AG08395 (cell line): ENCODE measurements around the gene CD163.
"Not testable (repeated sequence)": the region's sequence is repeated elsewhere in the genome, so short reads cannot be mapped to it uniquely, and the experiment has no call there.

ENCODE experiments used
- DNase-seq: peaks from one replicate; pipeline ENCODE4 v3.0.0; 2012; ENCODE audit warnings: mixed read lengths, low spot score

CD163 gene

DNA sequence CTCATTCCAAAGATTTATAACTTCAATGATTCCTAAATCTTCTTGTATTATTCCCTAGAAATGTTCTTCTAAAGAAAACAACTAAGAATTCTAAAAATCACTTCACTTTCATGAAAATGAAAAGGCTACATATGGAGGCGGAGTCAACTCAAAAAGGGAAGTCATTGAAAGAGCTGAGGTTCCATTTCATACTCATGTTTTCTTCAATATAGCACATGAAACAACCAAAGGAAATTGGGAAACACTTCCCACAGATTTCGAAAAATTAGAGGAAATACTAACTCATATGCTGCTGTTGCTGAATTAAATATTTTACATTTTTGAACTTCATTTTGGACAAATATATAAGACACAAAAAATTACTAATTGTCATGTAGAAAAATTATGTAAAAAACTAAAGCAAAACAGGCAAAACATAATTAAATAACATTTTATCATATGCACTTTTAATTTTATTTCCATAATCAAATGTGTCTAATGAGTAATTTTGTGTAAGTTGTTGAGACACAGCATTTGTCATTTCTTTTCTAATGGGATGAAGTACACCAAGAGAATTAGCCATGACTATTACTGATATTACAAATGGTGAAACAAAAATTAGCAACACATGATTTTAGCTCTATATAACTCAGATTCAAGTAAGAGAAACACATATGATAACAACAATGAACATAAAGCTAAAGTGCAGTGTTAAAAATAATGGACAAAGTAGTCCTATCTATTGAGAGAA lies at the start of gene CD163:
TSS of gene CD163 (minus strand) at position 92 of the 730 bp plus-strand sequence. CDS start at position 5, 87 bp downstream.
- DNase-seq, result no peak

DNA sequence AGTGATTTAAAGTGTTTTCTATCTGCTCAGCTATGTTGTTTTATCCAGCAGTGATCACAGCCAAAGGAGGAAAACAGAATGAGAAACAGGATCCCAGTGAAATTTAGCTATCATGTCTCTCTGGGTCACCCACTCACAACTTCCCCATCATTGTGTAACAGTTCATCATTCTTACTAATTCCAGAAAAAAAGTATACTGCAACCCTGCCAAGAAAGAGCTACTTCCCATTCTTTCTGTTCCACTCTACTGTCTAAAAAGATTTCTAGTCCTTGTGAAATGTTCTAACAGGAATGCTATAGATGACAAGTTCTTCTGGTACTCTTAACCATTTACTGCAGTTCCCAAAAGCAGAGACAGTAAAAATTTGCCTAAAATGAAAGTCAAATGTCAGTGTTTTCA lies 39.2 kb upstream of the CD163 start:
- DNase-seq, result peak; percentile 70

DNA sequence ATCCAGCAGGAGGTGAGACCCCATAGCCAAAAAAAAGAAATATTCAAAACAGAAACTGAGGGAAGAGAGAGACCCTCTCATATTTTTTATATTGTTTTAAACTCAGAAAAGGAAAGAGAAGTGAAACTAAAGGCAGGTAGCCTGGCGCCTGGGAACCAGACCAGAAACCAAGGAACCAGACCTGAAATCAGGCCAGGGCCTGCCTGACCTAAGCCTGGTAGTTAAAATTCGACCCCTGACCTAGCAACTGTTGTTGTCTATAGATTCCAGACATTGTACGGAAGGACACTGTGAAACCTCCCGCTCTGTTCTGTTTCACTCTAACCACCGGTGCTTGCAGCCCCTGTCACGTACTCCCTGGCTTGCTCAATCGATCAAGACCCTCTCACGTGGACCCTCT lies 38.5 kb upstream of the CD163 start:
- DNase-seq, result no peak

DNA sequence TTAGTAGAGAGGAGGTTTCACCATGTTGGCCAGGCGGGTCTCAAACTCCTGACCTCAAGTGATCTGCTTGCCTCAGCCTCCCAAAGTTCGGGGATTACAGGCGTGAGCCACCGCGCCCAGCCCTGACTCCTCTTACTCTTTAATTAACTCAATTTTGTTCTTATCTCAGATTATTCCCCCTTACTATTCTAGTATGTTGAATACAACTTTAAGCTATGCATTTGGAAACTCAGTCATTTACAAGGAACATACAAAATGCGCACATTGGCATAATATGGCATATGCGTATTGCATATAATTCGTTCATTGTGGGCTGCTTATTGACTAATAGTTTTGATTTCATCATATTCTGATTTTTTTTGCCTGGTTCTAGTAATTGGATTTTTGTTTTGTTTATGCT lies 10.8 kb upstream of the CD163 start:
- DNase-seq, result no peak

DNA sequence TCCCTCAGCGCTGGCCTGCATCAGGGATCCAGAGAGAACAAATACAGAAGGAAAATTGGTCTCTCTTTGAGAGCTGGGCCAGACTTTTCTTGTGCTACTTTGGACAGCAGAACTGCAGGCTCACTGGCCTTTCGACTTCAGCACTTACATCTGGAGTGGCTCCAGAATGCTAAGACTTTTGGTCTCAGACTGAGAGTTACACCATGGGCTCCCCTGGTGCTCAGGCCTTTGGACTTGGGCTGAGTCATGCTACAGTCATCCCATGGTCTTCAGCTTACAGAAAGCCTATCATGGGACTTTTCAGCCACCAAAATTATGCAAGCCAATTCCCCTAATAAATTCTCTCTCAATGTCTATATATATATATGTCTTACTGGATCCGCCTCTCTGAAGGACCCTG lies 9.0 kb upstream of the CD163 start:
- peak; percentile 88 for DNase-seq

DNA sequence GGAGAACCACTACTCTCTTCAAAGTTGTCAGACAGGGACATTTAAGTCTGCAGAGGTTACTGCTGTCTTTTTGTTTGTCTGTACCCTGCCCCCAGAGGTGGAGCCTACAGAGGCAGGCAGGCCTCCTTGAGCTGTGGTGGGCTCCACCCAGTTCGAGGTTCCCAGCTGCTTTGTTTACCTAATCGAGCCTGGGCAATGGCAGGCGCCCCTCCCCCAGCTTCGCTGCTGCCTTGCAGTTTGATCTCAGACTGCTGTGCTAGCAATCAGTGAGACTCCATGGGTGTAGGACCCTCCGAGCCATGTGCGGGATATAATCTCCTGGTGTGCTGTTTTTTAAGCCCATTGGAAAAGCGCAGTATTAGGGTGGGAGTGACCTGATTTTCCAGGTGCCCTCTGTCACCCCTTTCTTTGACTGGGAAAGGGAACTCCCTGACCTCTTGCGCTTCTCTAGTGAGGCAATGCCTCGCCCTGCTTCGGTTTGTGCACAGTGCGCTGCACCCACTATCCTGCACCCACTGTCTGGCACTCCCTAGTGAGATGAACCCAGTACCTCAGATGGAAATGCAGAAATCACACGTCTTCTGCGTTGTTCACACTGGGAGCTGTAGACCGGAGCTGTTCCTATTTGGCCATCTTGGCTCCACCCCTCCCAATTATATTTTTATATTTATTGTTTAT lies 6.4 kb upstream of the CD163 start:
- DNase-seq, result not testable (repeated sequence)

DNA sequence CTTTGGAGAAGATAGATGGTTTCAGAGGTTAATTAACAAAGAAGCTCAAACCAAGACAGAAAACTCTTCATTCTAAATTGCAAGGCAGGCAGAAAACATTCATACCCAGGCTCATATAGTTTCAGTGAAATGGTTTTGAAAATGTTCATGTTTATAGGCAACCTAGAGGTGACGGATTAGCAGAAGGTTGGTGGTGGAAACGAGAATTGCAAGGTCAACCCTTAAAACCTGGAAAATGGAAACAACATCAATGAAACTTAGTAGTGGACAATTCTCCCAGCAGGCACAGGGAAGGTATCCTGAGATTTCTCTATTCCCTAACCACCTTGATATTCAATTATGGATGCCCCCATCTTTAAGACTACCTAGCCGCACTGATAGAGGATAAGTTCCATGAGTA lies 965 bp downstream of the CD163 start:
- DNase-seq, result no peak

DNA sequence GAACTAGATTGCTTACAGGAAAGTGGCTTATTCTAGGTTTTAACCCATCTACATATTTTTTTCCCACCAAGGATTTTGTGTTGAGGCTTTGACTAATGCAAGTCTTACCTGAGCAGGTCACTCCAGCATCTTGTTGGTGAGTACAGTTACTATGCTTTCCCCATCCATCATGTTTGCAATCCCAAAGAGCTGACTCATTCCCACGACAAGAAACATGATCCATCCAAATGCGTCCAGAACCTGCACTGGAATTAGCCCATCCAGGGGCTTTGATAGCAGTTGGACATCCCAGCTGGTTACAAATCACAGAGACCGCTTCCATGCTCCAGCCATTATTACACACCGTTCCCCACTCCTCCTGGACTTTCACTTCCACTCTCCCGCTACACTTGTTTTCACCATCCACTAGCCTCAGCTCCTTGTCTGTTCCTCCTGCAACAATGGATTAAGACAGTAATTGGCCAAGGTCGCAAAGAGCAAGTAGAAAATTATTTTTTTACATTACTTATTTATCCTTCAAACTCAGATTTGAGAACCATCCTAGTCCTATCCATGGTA lies 2.5 kb downstream of the CD163 start:
- DNase-seq, result no peak

DNA sequence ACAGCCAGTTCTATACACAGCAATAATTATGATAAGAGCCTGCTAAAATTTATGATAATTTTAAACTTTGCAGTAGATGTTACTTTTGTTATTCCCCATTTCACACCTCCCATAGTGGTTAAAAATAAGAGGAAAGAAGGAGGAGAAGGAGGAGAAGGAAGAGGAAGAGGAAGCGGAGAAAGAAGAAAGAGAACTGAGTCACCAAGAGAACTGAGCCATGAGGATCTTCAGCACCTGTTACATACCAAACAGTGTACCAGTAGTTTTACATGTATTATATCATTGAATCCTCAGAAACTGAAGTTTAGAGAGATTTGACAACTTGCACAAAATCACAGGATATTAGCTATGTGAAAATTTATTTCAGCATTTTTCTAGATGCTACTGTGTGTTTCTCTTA lies 3.9 kb downstream of the CD163 start:
- no peak for DNase-seq

DNA sequence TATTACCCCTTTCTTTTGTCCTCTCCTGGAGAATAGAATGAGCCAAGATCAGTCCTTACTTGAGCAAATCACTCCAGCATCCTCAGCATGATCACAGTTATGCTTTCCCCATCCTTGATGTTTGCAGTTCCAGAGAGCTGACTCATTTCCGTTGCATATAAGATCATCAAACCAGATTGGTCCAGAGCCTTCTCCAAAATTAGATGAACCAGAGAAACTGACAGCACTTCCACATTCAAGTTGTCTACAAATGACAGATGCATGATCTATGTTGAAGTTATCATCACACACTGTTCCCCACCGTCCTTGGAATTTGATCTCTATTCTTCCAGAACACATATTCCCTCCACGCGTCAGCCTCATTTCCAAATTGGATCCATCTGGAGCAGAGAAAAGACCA lies 4.8 kb downstream of the CD163 start:
- DNase-seq, result peak; percentile 87

DNA sequence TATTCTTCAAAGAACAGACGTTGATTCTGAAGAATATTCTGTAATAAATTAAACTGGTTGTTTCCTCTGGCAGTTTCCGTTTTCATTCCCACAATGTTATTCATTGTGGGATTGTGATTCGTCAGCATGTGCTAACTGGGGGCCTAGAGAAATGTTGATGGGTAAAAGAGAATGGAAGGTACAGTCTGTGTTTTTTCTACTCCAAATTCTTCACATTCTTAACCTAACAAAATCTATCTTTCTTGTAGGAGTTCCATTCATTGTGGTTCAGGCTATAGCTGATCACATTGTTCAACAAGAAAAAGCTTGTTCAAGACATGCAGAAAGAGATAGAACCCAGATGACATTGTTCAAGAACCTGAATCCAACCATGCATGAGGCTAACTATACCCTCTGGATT lies 5.9 kb downstream of the CD163 start:
- peak; percentile 25 for DNase-seq

DNA sequence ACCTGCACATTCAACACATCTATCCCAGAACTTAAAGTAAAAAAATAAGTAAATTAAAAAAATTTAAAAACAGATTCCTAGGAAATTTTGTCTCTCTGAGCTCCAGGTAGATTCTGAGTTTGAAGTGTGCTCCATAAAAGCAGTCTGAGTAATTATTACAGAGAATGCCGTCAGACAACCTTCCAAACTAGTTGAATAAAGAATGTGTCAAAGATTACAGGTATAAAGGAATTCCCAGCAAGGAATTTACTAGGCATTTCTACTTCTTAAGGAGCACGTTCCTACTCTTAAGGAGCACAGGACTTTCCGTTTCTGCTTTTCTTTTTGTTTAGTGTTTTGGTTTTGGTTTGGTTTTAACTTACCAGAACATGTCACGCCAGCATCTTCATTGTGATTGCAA lies 7.1 kb downstream of the CD163 start:
- DNase-seq, result no peak

DNA sequence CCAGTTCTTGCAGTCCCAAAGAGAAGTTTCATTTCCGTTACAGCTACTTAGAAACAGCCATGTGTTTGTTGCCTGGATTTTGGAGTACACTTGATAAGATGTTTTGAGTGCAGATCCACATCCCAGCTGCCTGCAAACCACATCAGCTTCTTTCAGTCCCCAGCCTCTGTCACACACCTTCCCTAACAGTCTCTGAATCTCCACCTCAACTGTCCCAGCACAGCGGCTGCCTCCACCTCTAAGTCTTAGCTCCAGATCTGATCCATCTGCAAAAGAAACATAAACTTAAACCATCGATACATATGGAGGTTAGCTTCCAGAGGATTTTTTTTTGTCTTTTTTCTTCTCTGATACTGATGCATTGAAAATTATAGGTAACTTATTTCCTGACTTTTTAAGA lies 8.4 kb downstream of the CD163 start:
- no peak for DNase-seq

DNA sequence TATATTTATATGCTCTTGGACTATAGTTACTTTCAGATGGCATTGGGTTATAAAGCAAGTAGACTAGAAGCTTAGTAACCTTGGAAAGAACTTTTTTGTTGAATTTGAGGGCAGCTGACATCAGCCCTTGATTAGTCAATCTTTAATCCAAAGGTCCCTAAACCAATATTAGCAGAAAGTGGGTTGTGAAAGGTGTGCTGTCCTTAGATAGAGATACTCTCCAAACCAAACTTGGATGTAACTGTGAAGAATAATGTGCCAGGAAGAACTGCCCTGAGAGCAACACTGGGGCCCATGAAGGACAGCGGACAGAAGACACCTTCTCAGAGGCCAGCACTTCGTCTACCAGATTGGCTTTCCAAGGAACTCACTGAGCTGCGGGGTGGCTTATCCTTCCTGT lies 10.6 kb downstream of the CD163 start:
- DNase-seq, result no peak

DNA sequence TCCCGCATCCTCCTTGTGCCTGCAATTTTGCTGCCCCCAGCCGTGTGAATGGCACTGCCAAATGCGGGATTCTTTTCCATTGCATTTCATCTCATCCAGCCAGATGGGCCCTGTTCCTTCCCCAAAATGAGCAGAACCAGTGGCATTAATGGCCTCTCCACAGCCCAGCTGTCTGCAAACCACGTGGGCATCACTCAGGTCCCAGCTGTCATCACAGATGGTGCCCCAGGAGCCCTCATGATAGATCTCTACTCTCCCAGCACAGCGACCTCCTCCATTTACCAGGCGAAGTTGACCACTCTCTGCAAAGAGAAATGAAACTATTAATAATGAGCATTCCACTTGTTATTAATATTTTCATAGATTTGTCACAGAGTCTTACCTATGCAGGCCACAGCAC lies 17.1 kb downstream of the CD163 start:
- DNase-seq, result no peak

DNA sequence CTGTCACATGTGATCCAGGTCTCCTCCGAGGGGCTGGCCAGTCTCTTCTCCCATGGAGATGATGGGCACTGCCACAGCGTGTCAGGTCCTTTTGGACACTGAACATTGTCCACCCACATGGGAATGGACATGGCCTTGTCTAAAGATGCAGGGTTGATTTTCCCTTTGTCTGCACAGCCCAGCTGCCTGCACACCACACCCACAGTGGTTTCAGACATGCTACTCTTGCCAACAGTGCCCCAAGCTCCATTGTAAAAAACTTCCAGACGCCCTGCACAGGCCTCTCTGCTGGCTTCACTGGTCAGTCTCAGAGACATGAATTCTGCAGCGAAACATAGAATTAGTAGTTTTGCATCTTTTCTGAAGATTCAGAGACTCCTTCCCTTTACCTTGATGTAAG lies 18.5 kb downstream of the CD163 start:
- DNase-seq, result no peak

DNA sequence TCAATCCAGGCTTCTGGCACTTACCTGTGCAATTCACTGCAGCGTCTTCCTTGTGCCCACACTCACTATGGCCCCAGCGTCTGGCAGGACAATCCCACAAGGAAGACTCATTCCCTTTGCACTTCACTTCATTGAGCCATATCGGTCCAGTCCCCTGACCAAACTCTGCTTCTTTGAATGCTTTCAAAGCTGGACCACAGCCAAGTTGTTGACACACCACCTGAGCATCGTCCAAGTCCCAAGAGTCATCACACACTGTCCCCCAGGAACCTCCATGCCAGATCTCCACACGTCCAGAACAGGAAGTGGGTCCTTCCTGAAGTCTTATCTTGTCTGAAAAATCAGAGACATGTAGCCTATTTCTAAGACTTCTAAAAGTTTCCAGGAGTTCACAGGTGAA lies 20.2 kb downstream of the CD163 start:
- DNase-seq, result no peak

DNA sequence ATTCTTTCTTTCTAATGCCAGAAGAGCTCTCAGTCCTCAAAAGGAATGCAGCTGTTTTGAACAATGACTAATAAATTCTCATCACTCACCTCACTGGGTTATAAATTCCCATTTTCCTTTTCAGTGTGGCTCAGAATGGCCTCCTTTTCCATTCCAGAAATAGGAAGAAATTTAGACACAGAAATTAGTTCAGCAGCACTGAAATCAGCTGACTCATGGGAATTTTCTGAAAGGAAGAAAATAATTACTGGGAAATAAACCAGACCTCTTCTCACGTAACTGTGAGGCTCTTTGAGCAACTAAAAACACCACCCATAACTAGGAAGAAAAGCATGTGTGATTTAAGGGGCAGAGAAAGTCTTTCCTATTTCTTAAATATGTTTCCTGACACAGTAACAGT lies 23.8 kb downstream of the CD163 start:
- peak; percentile 42 for DNase-seq

DNA sequence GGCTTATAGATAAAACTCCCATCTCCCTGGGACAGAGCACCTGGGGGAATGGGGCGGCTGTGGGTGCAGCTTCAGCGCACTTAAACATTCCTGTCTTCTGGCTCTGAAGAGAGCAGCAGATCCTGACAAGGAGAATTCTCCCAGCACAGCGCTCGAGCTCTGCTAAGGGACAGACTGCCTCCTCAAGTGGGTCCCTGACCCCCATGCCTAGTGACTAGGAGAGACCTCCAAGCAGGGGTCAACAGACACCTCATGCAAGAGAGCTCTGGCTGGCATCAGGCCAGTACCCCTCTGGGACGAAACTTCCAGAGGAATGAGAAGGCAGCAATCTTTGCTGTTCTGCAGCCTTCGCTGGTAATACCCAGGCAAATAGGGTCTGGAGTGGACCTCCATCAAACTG lies 31.5 kb downstream of the CD163 start:
- DNase-seq, result no peak

DNA sequence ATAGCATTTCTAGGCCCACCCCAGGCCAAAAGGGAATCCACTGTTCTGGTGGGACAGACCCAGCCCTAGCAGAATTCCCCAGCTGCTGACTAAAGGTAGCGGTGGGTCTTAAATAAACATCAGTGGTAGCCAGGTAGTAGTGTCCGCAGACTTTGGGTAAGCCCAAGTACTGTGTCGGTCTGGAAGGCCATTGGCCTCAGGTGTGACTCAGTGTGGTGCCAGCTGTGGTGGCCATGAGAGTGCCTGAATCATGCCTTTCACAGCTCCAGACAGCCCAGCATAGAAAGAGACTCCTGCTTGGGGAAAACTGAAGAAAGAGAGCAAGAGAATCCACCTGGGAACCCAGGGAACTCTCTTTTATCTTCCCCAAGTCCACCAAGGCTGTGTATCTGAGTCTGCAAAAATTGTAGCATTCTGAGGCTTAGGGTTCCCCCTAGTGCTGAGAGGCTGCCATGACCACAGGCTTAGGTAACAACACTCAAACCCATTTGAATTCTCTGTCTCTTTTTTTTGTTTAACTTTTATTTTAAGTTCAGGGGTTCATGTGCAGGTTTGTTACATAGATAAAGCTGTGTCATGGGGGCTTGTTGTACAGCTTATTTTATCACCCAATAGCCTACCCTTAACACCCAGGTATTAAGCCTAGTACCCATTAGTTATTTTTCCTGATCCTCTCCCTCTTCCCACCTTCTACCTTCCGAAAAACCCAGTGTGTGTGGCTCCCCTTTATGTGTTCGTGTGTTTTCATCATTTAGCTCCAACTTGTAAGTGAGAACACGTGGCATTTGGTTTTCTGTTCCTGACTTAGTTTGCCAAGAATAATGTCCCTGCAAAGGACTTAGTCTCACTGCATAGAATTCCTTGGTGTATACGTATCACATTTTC lies 43.0 kb downstream of the CD163 start:
- peak; percentile 72 for DNase-seq

DNA sequence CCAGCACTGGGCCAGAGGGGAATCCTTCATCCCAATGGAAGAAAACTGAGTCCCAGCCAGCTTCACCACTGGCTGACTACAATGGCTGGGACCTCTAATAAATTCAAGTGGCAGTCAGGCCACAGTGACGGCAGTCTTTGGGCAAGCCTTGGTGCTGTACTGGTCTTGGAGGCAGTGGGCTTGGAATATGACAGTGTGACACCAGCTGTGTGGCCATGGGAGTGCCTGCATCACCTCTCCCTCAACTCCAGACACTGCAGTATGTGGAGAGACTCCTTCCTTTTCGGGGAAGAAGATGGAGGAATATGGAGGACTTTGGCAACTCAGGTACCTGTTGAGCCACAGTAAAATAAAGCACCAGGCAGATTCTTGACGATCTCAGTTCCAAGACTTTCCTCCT lies 43.6 kb downstream of the CD163 start:
- no peak for DNase-seq

DNA sequence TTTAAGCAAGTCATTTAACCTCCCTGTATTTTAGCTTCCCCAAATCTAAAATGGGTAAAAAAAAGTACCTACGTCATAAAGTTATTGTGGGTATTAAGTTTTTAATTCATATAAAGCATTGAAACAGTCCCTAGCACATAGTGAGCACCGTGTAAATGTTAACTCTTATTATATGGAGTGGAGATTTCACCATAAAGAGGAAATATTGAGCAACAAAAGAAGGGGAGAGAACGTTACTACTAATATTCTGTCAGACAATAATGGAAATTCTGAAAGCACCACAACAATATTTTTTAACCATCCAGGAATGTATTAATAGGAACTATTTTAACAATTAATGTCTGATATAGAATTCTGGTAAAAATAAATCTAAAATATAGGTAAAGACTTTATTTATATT lies 51.8 kb downstream of the CD163 start:
- no peak for DNase-seq

DNA sequence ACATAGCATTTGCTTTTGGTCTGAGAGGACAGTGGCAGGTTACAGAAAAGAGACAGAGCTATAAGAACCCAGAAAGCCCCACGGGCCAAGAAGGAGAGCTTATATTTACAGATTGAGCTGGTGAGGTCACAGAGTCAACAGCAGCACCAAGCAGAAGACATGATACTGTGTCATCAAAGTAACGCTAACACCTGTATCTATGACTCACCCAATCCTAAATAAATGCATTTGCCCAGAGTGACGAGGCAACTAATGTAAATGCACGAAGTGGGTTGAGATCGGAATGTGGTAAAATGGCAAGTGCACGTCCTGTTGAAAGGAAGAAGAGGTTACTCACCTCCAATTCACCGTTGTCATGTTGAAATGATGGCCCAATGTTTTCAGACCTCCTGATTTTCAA lies 52.9 kb downstream of the CD163 start:
- DNase-seq, result no peak
